ENCODE data around the gene ST7.

DNA sequence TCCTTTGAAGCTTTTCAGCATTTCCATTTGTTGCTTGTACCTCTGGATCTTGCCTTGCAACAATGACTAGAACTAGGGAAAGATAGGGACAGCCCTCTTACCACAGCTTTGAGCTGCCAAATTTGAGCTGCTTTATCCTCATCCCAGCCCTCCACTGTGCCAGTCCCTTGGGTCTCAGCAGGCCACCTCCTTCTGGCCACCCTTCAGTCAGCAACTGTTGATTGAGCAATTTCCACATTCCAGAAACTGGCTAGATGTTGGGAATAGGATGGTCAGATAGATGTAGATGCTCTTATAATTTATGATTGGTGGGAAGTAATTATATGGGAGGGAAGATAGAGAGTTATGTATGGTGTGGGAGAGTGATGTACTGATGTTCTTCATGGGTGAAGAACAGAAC, 100.1 kb downstream of the ST7 start:
- TF ChIP-seq CTCF (IDR thresholded peaks at IDR 0.05) (no peak), POLR2AphosphoS5 (IDR thresholded peaks at IDR 0.05; ENCODE audit: low read depth, low read length) (no peak), REST (IDR thresholded peaks at IDR 0.05; ENCODE audit: insufficient read depth in 1 of 2, low read depth in 2 of 2, low read length in 1 of 2) (no peak)

All from Panc1 (cell line).